Measurements from ENCODE around the gene SARNP.
"Not testable (repeated sequence)": the region's sequence is repeated elsewhere in the genome, so short reads cannot be mapped to it uniquely, and the experiment has no call there.

SARNP gene

GRCh38 chr12:55789893-55790292 is 27.6 kb downstream of the SARNP start:
- no peaks in the 10 kb centered on the region for H3K9me3 Mint-ChIP-seq
- no peak overlapping the region for H3K4me3 Mint-ChIP-seq
- no peaks in the 10 kb centered on the region for H3K27me3 Mint-ChIP-seq (ENCODE audit: low read depth)
- no peak overlapping the region for H3K27ac Mint-ChIP-seq
- H3K36me3 Mint-ChIP-seq (ENCODE audit: low read depth) = peaks cover 47% of the 10 kb centered on the region
- H3K4me1 Mint-ChIP-seq (ENCODE audit: low read depth) = peaks cover 5% of the 10 kb centered on the region

DNA sequence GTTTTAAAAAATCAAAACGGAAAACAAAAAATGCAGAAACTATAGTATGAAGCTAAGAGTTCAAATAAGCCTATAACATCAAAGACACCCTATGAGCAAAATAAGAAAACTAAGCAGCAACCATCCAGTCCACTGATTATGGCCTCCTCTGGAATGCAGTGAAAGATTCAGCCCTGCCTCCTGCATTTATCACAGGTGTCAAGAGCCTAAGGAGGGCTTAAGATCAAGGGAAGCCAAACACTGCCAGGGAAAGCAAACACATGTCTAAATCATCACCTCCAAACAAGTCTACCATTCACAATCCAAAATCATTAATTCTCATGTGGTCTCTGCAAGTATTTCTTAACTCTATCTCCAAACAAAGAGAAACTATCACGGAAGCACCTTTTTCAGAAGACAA is 28.4 kb downstream of the SARNP start:
- H3K4me3 Mint-ChIP-seq = no peak overlapping the region
- H3K4me1 Mint-ChIP-seq (ENCODE audit: low read depth) = peaks cover 5% of the 10 kb centered on the region
- H3K9me3 Mint-ChIP-seq = no peaks in the 10 kb centered on the region
- H3K27ac Mint-ChIP-seq = no peak overlapping the region
- H3K27me3 Mint-ChIP-seq (ENCODE audit: low read depth) = no peaks in the 10 kb centered on the region
- H3K36me3 Mint-ChIP-seq (ENCODE audit: low read depth) = peaks cover 43% of the 10 kb centered on the region

GRCh38 chr12:55788546-55788945 is 29.0 kb downstream of the SARNP start:
- Mint-ChIP-seq H3K27ac (no peak overlapping the region), H3K36me3 (ENCODE audit: low read depth) (peaks cover 42% of the 10 kb centered on the region), H3K27me3 (ENCODE audit: low read depth) (no peaks in the 10 kb centered on the region), H3K9me3 (no peaks in the 10 kb centered on the region), H3K4me3 (no peak overlapping the region), H3K4me1 (ENCODE audit: low read depth) (peaks cover 9% of the 10 kb centered on the region)

DNA sequence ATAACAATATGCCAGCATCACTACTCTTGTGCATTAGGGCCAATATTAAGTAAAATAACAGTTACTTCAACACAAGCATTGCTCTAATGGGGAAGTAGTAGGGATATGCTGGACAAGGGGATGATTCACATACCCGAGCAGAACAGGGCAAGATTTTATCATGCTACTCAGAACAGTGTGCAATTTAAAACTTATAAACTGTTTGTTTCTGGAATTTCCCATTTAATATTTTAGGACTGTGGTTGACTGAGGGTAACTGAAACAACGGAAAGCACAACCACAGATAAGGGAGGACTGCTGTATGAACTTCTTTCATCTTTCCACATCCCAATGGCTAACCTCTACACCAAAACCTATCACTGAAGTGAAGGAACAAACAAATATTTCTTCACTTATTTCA is 36.8 kb downstream of the SARNP start:
- peaks cover 43% of the 10 kb centered on the region for H3K36me3 Mint-ChIP-seq (ENCODE audit: low read depth)
- H3K27ac Mint-ChIP-seq = peak overlapping the region; percentile 70
- peaks cover 23% of the 10 kb centered on the region for H3K4me1 Mint-ChIP-seq (ENCODE audit: low read depth)
- H3K4me3 Mint-ChIP-seq = peak overlapping the region; percentile 48
- no peaks in the 10 kb centered on the region for H3K9me3 Mint-ChIP-seq
- no peaks in the 10 kb centered on the region for H3K27me3 Mint-ChIP-seq (ENCODE audit: low read depth)

DNA sequence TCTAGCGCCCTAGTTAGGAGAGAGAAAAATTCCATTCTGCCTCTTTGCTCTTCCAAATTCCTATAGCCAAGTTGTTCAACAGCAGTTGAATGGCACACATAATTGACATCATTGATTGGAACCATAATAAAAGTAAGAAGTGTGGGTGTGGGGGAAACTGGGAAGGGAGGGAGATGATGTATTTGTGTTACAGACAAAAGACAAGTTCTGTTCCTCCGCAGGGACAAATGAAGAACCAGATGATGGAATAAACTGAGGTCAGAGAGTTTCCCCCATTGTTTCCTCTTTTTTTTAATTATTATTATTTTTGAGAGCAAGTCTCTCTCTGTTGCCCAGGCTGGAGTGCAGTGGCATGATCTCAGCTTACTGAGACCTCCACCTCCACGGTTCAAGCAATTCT is 39.7 kb downstream of the SARNP start:
- Mint-ChIP-seq H3K9me3 (no peaks in the 10 kb centered on the region), H3K36me3 (ENCODE audit: low read depth) (peaks cover 39% of the 10 kb centered on the region), H3K27me3 (ENCODE audit: low read depth) (no peaks in the 10 kb centered on the region), H3K4me3 (no peak overlapping the region), H3K27ac (no peak overlapping the region), H3K4me1 (ENCODE audit: low read depth) (peaks cover 24% of the 10 kb centered on the region)

DNA sequence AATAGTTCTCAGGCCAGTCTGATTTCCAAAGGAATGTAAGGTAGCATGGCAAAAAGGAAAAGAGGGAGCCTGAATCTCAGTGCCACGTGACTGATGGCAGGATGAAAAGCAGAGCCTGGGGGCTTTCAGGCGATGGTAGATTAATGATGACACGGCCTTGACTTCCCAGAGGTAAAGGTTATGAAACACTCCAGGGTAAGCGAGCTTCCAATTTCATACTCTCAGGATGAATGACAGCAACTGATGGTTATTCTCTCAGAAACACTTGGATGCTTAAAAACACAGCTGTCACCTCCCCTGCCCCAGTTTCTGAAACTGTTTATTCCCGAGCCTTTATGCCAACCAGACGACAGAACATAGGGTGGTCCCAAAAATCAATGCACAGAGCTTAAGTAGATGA is 45.8 kb downstream of the SARNP start:
- Mint-ChIP-seq H3K9me3 (no peaks in the 10 kb centered on the region), H3K36me3 (ENCODE audit: low read depth) (peaks cover 30% of the 10 kb centered on the region), H3K27ac (no peak overlapping the region)

DNA sequence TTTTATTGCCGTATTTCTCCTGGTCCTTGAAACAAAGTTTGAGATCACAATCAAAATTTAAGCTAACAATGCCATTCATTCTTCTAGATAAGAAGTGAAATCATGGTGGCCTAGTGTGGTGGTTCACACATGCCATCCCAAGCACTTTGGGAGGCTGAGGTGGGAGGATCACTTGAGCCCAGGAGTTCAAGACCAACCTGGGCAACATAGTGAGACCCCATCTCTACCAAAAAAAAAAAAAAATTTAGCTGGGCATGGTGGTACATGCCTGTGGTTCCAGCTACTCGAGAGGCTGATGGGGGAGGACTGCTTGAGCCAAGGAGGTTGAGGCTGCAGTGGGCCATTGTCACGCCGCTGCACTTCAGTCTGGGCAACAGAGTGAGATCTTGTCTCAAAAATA is 50.4 kb downstream of the SARNP start:
- H3K27ac Mint-ChIP-seq = no peak overlapping the region
- no peaks in the 10 kb centered on the region for H3K27me3 Mint-ChIP-seq (ENCODE audit: low read depth)
- no peaks in the 10 kb centered on the region for H3K9me3 Mint-ChIP-seq
- H3K4me1 Mint-ChIP-seq (ENCODE audit: low read depth) = peaks cover 6% of the 10 kb centered on the region
- no peak overlapping the region for H3K4me3 Mint-ChIP-seq
- peaks cover 19% of the 10 kb centered on the region for H3K36me3 Mint-ChIP-seq (ENCODE audit: low read depth)

More for the DNA sequence above, 45.8 kb downstream of the SARNP start:
- Mint-ChIP-seq H3K4me1 (ENCODE audit: low read depth) (peaks cover 16% of the 10 kb centered on the region), H3K4me3 (no peak overlapping the region), H3K27me3 (ENCODE audit: low read depth) (no peaks in the 10 kb centered on the region)

DNA sequence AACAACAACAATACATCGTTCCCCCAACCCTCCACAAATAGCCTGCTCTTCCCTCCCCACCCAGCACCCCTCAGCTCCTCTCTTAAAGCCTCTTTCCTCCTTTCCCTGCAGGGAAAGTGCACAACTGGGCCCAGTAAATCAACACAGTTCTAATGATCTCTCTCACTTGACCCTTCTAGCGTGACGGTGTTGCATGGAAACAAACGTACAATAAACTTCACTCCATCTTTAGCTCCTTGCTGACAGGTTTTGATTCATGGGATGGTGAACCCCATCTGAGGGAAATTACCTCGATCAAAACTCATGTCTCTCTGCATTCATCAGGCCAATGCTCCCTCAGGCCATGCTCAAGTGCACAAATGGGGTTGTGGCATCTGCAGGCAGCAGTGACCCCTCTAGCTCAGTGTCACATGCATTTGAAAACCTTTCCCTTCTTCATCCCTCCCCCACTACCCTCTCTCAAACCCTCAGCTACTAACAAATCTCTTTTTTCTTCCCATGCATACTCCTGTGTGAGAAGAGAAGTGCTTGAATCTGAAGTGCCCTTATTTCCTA is 51.7 kb downstream of the SARNP start:
- peaks cover 6% of the 10 kb centered on the region for H3K4me1 Mint-ChIP-seq (ENCODE audit: low read depth)
- no peaks in the 10 kb centered on the region for H3K27me3 Mint-ChIP-seq (ENCODE audit: low read depth)
- peaks cover 16% of the 10 kb centered on the region for H3K36me3 Mint-ChIP-seq (ENCODE audit: low read depth)
- no peak overlapping the region for H3K4me3 Mint-ChIP-seq
- H3K27ac Mint-ChIP-seq = peak overlapping the region; percentile 0
- H3K9me3 Mint-ChIP-seq = no peaks in the 10 kb centered on the region

DNA sequence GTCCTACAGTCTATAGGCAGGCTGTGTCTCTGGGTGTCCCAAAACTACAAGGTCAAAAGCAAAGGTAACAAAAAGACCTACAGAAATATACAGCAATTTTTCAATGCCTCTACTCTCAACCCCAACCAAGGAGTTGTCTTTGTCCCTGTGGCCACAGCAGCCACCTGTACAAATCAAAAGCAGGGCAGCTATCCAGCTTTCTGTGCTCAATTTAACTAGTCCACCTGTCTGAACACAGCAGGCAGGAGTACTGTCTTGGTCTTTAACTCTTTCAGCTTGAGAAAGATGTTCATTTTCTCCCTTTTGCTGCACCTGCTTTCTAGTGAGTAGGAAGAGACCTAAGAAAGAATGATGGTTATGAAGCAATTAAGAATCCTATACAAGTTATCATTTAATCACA is 54.9 kb downstream of the SARNP start:
- Mint-ChIP-seq H3K27ac (no peak overlapping the region), H3K27me3 (ENCODE audit: low read depth) (no peaks in the 10 kb centered on the region), H3K9me3 (no peaks in the 10 kb centered on the region), H3K36me3 (ENCODE audit: low read depth) (peaks cover 35% of the 10 kb centered on the region), H3K4me1 (ENCODE audit: low read depth) (peaks cover 9% of the 10 kb centered on the region), H3K4me3 (no peak overlapping the region)

DNA sequence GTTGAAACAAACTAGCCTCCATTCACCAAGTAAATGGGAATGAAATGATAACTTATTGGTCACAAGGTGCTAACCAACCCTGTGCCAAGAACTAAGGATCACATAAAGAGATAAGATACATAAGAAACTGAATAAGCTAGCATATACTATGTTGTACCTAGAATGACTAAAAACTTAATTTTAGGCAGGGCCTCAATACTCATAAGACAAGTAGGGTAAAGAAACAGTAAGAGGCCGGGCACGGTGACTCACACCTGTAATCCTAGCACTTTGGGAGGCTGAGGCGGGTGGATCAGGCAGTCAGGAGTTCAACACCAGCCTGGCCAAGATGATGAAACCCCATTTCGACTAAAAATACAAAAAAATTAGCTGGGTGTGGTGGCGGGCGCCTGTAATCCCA is 56.9 kb downstream of the SARNP start:
- Mint-ChIP-seq H3K4me3 (no peak overlapping the region), H3K27me3 (ENCODE audit: low read depth) (no peaks in the 10 kb centered on the region), H3K27ac (no peak overlapping the region), H3K36me3 (ENCODE audit: low read depth) (peaks cover 37% of the 10 kb centered on the region), H3K9me3 (no peaks in the 10 kb centered on the region), H3K4me1 (ENCODE audit: low read depth) (peaks cover 12% of the 10 kb centered on the region)

DNA sequence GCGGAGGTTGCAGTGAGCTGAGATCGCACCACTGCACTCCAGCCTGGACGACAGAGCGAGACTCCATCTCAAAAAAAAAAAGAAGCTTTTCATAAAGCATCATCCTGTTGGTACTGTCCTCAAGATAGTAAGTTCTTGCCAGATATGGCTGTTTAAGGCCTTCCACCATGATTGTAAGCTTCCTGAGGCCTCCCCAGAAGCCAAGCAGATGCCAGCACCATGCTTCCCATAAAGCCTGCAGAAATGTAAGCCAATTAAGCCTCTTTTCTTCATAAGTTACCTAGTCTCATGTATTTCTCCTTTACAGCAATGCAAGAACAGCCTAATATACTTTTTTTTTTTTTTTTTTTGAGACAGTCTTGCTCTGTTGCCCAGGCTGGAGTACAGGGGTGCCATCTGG is 58.9 kb downstream of the SARNP start:
- Mint-ChIP-seq H3K4me1 (ENCODE audit: low read depth) (peaks cover 16% of the 10 kb centered on the region), H3K36me3 (ENCODE audit: low read depth) (peaks cover 46% of the 10 kb centered on the region)
- H3K27ac Mint-ChIP-seq; H3K9me3 Mint-ChIP-seq; H3K27me3 Mint-ChIP-seq (ENCODE audit: low read depth); H3K4me3 Mint-ChIP-seq: not testable (repeated sequence)

- peak overlapping the region; percentile 11 for H3K27ac Mint-ChIP-seq
- H3K4me1 Mint-ChIP-seq (ENCODE audit: low read depth) = peaks cover 16% of the 10 kb centered on the region
Measured at GRCh38 chr12:55757701-55758100, 59.8 kb downstream of the SARNP start.

GRCh38 chr12:55755246-55755645 is 62.3 kb downstream of the SARNP start:
- peaks cover 43% of the 10 kb centered on the region for H3K36me3 Mint-ChIP-seq (ENCODE audit: low read depth)
- no peaks in the 10 kb centered on the region for H3K9me3 Mint-ChIP-seq
- no peak overlapping the region for H3K4me3 Mint-ChIP-seq
- peaks cover 8% of the 10 kb centered on the region for H3K4me1 Mint-ChIP-seq (ENCODE audit: low read depth)
- no peaks in the 10 kb centered on the region for H3K27me3 Mint-ChIP-seq (ENCODE audit: low read depth)
- peak overlapping the region; percentile 1 for H3K27ac Mint-ChIP-seq

More at GRCh38 chr12:55757701-55758100, 59.8 kb downstream of the SARNP start:
- no peaks in the 10 kb centered on the region for H3K9me3 Mint-ChIP-seq
- no peaks in the 10 kb centered on the region for H3K27me3 Mint-ChIP-seq (ENCODE audit: low read depth)
- no peak overlapping the region for H3K4me3 Mint-ChIP-seq
- peaks cover 46% of the 10 kb centered on the region for H3K36me3 Mint-ChIP-seq (ENCODE audit: low read depth)

- no peaks in the 10 kb centered on the region for H3K9me3 Mint-ChIP-seq
- no peak overlapping the region for H3K4me3 Mint-ChIP-seq
- H3K36me3 Mint-ChIP-seq (ENCODE audit: low read depth) = peaks cover 18% of the 10 kb centered on the region
- no peaks in the 10 kb centered on the region for H3K27me3 Mint-ChIP-seq (ENCODE audit: low read depth)
- H3K4me1 Mint-ChIP-seq (ENCODE audit: low read depth) = peaks cover 16% of the 10 kb centered on the region
- no peak overlapping the region for H3K27ac Mint-ChIP-seq
Measured at GRCh38 chr12:55748230-55748993, 69.1 kb downstream of the SARNP start.

- H3K27ac Mint-ChIP-seq = no peak overlapping the region
Measured at GRCh38 chr12:55746913-55747231, 70.7 kb downstream of the SARNP start.

More at GRCh38 chr12:55746913-55747231, 70.7 kb downstream of the SARNP start:
- peaks cover 17% of the 10 kb centered on the region for H3K36me3 Mint-ChIP-seq (ENCODE audit: low read depth)
- H3K4me3 Mint-ChIP-seq = no peak overlapping the region
- peaks cover 24% of the 10 kb centered on the region for H3K4me1 Mint-ChIP-seq (ENCODE audit: low read depth)
- no peaks in the 10 kb centered on the region for H3K9me3 Mint-ChIP-seq
- H3K27me3 Mint-ChIP-seq (ENCODE audit: low read depth) = no peaks in the 10 kb centered on the region
